Activated CD8-positive, alpha-beta memory T cell treated with anti-CD3 and anti-CD28 coated beads, Interleukin-2, amount 50 U/mL, for 24 hours (primary cell): ENCODE results near the gene PDE3B.
"Not testable (repeated sequence)": the region's sequence is repeated elsewhere in the genome, so short reads cannot be mapped to it uniquely, and the experiment has no call there.

Experiments
- DNase-seq: peaks from one replicate; pipeline ENCODE4 v3.0.0-alpha.2; 2020; ENCODE audit errors: extremely low read depth

Gene PDE3B

DNA sequence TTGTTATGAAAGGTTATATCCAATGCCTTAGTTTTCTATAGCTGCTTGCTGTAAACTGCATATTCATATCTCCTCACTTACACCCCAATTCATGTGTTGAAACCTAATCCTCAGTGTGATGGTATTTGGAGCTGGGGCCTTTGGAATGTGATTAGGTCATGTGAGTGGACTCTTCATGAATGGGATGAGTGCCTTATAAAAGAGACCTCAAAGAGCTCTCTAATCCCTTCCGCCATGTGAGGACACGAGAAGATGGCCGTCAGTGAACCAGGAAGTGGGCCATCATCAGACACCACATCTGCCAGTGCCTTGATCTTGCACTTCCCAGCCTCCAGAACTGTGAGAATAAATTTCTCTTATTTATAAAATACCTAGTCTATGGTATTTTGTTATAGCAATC is 169.2 kb downstream of the PDE3B start:
- DNase-seq, result no peak

- DNase-seq, result no peak
Observed at GRCh38 chr11:14813516-14813915, 169.9 kb downstream of the PDE3B start.

DNA sequence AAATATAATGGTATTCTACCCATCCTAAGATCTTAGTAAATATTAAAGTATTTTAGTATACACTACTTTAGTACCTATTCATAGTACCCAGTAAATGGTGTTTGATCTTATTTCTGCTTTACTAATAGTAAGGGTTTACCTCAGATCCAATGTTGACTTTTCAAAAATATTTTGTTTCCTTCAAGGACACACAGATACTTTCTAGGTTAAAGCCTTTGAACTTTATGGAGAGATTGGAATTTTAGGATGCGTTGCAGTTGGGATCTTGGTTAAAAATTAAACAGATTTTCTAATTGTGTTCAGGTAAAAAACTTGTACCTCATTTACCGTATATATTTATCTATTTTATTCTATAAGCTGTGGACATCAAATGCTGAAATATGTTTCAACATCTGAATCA is 175.2 kb downstream of the PDE3B start:
- no peak for DNase-seq

GRCh38 chr11:14819596-14819995 is 176.0 kb downstream of the PDE3B start:
- DNase-seq, result no peak

- DNase-seq, result no peak
Observed at GRCh38 chr11:14821031-14821430, 177.4 kb downstream of the PDE3B start.

DNA sequence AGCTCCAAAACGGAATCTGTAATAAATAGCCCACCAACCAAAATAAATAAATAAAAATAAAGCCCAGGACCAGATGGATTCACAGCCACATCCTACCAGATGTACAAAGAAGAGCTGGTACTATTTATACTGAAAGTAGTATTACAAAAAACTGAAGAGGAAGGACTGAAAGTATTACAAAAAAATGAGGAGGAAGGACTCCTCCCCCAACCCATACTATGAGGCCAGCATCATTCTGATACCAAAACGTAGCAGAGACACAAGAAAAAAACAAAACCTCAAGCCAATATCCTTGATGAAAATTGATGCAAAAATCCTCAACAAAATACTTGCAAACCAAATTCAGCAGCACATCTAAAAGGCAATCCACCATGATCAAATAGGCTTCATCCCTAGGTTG is 183.0 kb downstream of the PDE3B start:
- DNase-seq, result no peak

- no peak for DNase-seq
Observed at GRCh38 chr11:14835496-14836492, 192.2 kb downstream of the PDE3B start.

- DNase-seq, result no peak
Observed at GRCh38 chr11:14842002-14842401, 198.4 kb downstream of the PDE3B start.

DNA sequence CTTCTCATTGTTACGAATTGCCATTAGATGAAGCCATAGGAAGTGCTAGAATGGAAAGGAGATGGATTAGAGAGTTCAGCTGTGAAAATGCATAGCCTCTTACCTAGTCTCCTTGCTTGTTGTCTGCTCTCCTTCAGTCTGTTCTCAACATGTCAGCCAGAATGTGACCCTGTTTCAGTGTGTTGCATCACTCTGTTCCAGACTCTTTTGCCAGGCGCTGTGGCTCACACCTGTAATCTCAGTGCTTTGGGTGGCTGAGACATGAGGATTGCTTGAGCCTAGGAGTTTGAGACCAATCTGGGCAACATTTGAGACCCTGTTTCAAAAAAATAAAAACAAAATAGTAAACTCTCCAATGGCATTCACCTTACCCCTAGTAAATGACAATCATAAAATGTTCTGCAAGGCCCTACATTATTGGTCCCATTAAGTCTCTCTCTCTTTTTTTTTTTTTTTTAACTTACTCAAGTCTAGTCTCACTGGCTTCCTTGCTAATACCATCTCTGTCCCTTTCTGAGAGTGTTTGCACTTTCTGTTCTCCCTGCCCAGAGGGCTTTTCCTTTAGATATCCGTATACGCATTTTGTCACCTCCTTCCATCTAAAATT is 209.1 kb downstream of the PDE3B start:
- no peak for DNase-seq

- no peak for DNase-seq
Observed at GRCh38 chr11:14854057-14854456, 210.5 kb downstream of the PDE3B start.

GRCh38 chr11:14855890-14856289 is 212.3 kb downstream of the PDE3B start:
- no peak for DNase-seq

GRCh38 chr11:14857621-14858020 is 214.0 kb downstream of the PDE3B start:
- no peak for DNase-seq

- DNase-seq, result no peak
Observed at GRCh38 chr11:14858404-14858803, 214.8 kb downstream of the PDE3B start.

DNA sequence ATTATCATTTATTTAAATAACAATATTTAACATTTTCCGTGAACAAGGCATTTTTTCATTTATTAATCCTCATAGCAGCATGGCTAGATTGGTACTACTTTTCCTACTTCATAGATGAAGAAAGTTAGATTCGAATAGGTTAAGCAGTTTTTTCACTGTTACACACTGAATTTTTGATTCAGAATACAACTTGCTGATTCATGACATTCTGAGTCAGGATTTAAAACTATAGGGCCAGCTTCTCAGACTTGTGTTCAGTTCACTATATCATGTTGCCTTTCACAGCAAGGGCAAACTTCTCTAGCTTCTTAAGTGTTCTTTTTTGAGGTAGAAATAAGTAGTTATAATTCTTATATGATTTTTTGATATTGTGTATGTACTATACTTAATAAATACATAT is 216.9 kb downstream of the PDE3B start:
- DNase-seq, result no peak

DNA sequence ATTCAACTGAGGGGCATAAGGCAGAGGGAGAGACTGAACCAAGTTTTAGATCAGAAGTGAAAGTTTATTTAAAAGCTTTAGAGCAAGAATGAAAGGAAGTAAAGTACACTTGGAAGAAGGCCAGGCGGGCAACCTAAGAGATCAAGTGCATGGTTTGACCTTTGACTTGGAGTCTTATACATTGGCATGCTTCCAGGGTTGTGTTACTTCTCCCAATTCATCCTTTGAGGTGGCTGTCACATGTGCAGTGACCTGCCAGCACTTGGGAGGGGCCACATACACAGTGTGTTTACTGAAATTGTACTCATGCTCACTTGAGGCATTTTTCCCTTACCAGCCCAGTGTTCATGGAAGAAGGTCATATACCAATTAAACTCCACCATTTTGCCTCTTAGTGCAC is 218.1 kb downstream of the PDE3B start:
- DNase-seq, result no peak

DNA sequence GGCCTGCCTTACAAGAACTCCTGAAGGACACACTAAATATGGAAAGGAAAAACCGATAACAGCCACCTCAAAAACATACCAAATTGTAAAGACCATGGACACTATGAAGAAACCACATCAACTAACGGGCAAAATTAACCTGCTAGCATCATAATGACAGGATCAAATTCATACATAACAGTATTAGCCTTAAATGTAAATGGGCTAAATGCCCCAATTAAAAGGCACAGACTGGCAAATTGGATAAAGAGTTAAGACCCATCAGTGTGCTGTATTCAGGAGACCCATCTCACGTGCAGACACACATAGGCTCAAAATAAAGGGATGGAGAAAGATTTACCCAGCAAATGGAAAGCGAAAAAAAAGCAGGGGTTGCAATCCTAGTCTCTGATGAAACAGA is 220.2 kb downstream of the PDE3B start:
- DNase-seq, result not testable (repeated sequence)

- DNase-seq, result no peak
Observed at GRCh38 chr11:14872032-14872431, 228.4 kb downstream of the PDE3B start.

GRCh38 chr11:14873632-14874031 is 230.0 kb downstream of the PDE3B start:
- no peak for DNase-seq

- DNase-seq, result no peak
Observed at GRCh38 chr11:14875163-14875562, 231.6 kb downstream of the PDE3B start.

GRCh38 chr11:14881576-14882193 is 238.1 kb downstream of the PDE3B start:
- DNase-seq, result no peak

- no peak for DNase-seq
Observed at GRCh38 chr11:14882196-14882595, 238.6 kb downstream of the PDE3B start.

DNA sequence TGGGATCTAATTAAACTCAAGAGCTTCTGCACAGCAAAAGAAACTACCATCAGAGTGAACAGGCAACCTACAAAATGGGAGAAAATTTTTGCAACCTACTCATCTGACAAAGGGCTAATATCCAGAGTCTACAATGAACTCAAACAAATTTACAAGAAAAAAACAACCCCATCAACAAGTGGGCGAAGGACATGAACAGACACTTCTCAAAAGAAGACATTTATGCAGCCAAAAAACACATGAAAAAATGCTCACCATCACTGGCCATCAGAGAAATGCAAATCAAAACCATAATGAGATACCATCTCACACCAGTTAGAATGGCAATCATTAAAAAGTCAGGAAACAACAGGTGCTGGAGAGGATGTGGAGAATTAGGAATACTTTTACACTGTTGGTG is 240.1 kb downstream of the PDE3B start:
- not testable (repeated sequence) for DNase-seq
